Activated B cell treated with CpG ODN at 0.5 μM for 24 hours (primary cell): ENCODE results near the gene MCCC2. TPM values are rescaled to one million over a fixed set of nuclear protein-coding genes. Genes with fewer than 3 reads are reported as not detected.

Experiments
- ATAC-seq: fragments of 200-7000 bp; cut with Tn5 transposase; one replicate; pipeline ENCODE4 v1.10.0; 2021; ENCODE audit warnings: low read depth, mild to moderate bottlenecking, moderate library complexity
- CTCF ChIA-PET: fragments of 350-600 bp; sonication (Branson Sonifier 250); formaldehyde crosslinking; loops from one replicate; lab custom pipeline; 2021; ENCODE audit warnings: antibody characterized with exemption; lab: Charles Lee
- POLR2A ChIA-PET: fragments of 350-600 bp; sonication (Branson Sonifier 250); formaldehyde crosslinking; loops from one replicate; lab custom pipeline; 2021; ENCODE audit warnings: antibody characterized with exemption; lab: Charles Lee
- DNase-seq: peaks from one replicate; pipeline ENCODE4 v3.0.0; 2022
- H3K27ac Mint-ChIP-seq: one replicate; pipeline ENCODE4 v1.8.0; 2020; ENCODE audit warnings: mixed read lengths
- H3K27me3 Mint-ChIP-seq: one replicate; pipeline ENCODE4 v1.8.0; 2021; ENCODE audit warnings: mixed read lengths
- H3K36me3 Mint-ChIP-seq: one replicate; pipeline ENCODE4 v1.8.0; 2021; ENCODE audit warnings: low read depth, mixed read lengths
- H3K4me1 Mint-ChIP-seq: one replicate; pipeline ENCODE4 v1.8.0; 2021; ENCODE audit warnings: mixed read lengths
- H3K4me3 Mint-ChIP-seq: one replicate; pipeline ENCODE4 v1.8.0; 2020; ENCODE audit warnings: mild to moderate bottlenecking, mixed read lengths
- H3K9me3 Mint-ChIP-seq: one replicate; pipeline ENCODE4 v1.8.0; 2020; ENCODE audit warnings: mixed read lengths
- intact Hi-C: fragments of 100-400 bp; cut with micrococcal nuclease; formaldehyde crosslinking; loops from one replicate; pipeline ENCODE4 v1.15.1; 2024
- total RNA-seq: library from RNA; stranded (reverse); gene quantifications from 2 replicates; pipeline ENCODE4 v1.2.3, GENCODE V29; 2022
- TF ChIP-seq, protein P1 (sequence below): fragments of 200-600 bp; IDR thresholded peaks from one replicate; pipeline ENCODE4 v1.8.0; 2022; ENCODE audit warnings: antibody characterized with exemption, mild to moderate bottlenecking

The MCCC2 gene
- total RNA-seq, 1 donor from 2014 or later, result 70.4 TPM

DNA sequence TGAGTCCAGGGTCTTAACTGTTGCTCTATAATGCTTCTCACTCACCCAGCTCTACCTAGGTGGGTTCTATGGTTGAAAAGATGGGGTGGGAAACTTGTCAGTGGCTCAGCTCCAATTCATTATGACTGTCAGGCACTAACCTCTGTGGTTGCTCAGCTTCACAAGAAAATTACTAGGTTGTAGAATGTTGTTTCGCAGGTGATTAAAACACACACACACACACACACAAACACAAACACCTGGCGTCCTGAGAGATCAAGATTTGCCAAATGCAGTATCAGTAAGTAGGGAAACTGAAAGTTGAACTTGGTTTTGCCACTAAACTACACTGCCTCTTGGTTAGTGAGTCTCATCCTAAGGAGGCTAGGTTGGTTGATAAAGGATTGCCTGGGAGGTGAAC lies 2.8 kb downstream of the MCCC2 start:
- TF ChIP-seq, protein P1, sequence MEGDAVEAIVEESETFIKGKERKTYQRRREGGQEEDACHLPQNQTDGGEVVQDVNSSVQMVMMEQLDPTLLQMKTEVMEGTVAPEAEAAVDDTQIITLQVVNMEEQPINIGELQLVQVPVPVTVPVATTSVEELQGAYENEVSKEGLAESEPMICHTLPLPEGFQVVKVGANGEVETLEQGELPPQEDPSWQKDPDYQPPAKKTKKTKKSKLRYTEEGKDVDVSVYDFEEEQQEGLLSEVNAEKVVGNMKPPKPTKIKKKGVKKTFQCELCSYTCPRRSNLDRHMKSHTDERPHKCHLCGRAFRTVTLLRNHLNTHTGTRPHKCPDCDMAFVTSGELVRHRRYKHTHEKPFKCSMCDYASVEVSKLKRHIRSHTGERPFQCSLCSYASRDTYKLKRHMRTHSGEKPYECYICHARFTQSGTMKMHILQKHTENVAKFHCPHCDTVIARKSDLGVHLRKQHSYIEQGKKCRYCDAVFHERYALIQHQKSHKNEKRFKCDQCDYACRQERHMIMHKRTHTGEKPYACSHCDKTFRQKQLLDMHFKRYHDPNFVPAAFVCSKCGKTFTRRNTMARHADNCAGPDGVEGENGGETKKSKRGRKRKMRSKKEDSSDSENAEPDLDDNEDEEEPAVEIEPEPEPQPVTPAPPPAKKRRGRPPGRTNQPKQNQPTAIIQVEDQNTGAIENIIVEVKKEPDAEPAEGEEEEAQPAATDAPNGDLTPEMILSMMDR, result no peak
- ATAC-seq (no peak), DNase-seq (no peak)
- ChIA-PET POLR2A (no interaction called here), CTCF (interaction anchor here (1.2 kb wide), 1 partner anchor 12 kb away, joined by 3 read pairs; no protein-coding TSS in a partner anchor)
- peaks cover 25% of the 10 kb centered on the region for H3K36me3 Mint-ChIP-seq
- H3K4me1 Mint-ChIP-seq, result peaks cover 43% of the 10 kb centered on the region
- H3K4me3 Mint-ChIP-seq, result no peak overlapping the region
- H3K27ac Mint-ChIP-seq, result no peak overlapping the region
- no peaks in the 10 kb centered on the region for H3K9me3 Mint-ChIP-seq
- H3K27me3 Mint-ChIP-seq, result no peaks in the 10 kb centered on the region
- intact Hi-C loops, result loop anchor here (10.0 kb wide), 2 partner anchors 1225 to 1975 kb away; partner anchors contain the start of genes ANKRA2, TNPO1 and UTP15

DNA sequence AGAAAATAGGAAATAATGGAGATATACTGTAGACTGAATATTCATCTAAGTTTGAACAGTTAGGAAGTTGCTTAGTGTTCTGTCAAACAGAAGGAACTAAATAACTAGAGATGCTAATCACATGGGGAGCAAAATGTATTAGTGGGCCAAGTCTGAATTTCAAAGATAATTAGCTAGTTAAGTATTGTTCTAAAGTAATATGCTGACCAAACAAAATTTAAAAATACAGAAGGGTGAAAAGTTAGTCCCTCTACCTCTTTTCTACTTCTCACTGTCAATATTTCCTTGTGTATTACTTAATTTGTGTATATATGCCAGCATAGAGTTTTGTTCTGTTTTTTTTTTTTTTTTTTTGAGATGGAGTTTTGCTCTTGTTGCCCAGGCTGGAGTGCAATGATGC lies 4.0 kb downstream of the MCCC2 start:
- H3K36me3 Mint-ChIP-seq, result peaks cover 34% of the 10 kb centered on the region
- peaks cover 43% of the 10 kb centered on the region for H3K4me1 Mint-ChIP-seq
- no peak overlapping the region for H3K27ac Mint-ChIP-seq
- H3K4me3 Mint-ChIP-seq, result no peak overlapping the region
- no peaks in the 10 kb centered on the region for H3K27me3 Mint-ChIP-seq
- no peaks in the 10 kb centered on the region for H3K9me3 Mint-ChIP-seq
- no peak for DNase-seq
- POLR2A ChIA-PET, result no interaction called here
- ATAC-seq, result no peak
- TF ChIP-seq, protein P1, result no peak
- CTCF ChIA-PET, result no interaction called here
- intact Hi-C loops, result no loop called here

- no peak for ATAC-seq
- CTCF ChIA-PET, result no interaction called here
Observed at GRCh38 chr5:71596169-71596568, 9.0 kb downstream of the MCCC2 start.

DNA sequence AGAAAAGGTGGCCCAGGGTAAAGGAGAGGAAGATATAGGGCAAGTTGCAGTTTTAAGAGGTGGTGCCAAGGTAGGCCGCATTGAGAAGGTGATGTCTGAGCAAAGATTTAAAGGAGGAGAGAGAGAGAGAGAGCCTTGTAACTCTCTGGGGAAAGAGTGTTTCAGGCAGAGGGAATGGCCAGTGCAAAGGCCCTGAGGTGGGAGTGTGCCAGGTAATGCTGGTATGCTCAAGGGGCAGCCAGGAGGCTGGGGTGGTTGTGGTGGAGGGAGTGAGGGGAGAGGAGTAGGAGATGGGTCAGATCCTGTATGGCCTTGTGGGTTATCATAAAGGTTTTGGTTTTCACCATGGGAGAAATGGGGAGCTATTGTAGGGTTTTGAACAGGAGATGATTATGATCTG lies 9.9 kb downstream of the MCCC2 start:
- peaks cover 71% of the 10 kb centered on the region for H3K36me3 Mint-ChIP-seq
- ATAC-seq (no peak), DNase-seq (no peak)
- no peak overlapping the region for H3K27ac Mint-ChIP-seq
- H3K9me3 Mint-ChIP-seq, result no peaks in the 10 kb centered on the region
- intact Hi-C loops, result no loop called here
- no peak overlapping the region for H3K4me3 Mint-ChIP-seq
- ChIA-PET POLR2A (interaction anchor here (2.0 kb wide), 1 partner anchor 10 kb away, joined by 5 read pairs; the partner anchor contains the start of gene MCCC2), CTCF (no interaction called here)
- peaks cover 10% of the 10 kb centered on the region for H3K4me1 Mint-ChIP-seq
- TF ChIP-seq, protein P1, result no peak
- H3K27me3 Mint-ChIP-seq, result no peaks in the 10 kb centered on the region

More at GRCh38 chr5:71596169-71596568, 9.0 kb downstream of the MCCC2 start:
- DNase-seq, result no peak
- no peaks in the 10 kb centered on the region for H3K9me3 Mint-ChIP-seq
- H3K27ac Mint-ChIP-seq, result no peak overlapping the region
- POLR2A ChIA-PET, result no interaction called here
- TF ChIP-seq, protein P1, result no peak
- peaks cover 2% of the 10 kb centered on the region for H3K4me1 Mint-ChIP-seq
- intact Hi-C loops, result no loop called here
- no peak overlapping the region for H3K4me3 Mint-ChIP-seq
- no peaks in the 10 kb centered on the region for H3K27me3 Mint-ChIP-seq
- peaks cover 63% of the 10 kb centered on the region for H3K36me3 Mint-ChIP-seq

GRCh38 chr5:71600783-71601182 lies 13.6 kb downstream of the MCCC2 start:
- H3K4me1 Mint-ChIP-seq, result peaks cover 10% of the 10 kb centered on the region
- H3K4me3 Mint-ChIP-seq, result no peak overlapping the region
- no peak for ATAC-seq

More at GRCh38 chr5:71600783-71601182, 13.6 kb downstream of the MCCC2 start:
- no peaks in the 10 kb centered on the region for H3K27me3 Mint-ChIP-seq
- POLR2A ChIA-PET, result interaction anchor here (2.1 kb wide), 1 partner anchor 13 kb away, joined by 17 read pairs; the partner anchor contains the start of gene MCCC2
- TF ChIP-seq, protein P1, result no peak
- H3K36me3 Mint-ChIP-seq, result peaks cover 77% of the 10 kb centered on the region
- no peak overlapping the region for H3K27ac Mint-ChIP-seq
- intact Hi-C loops, result loop anchor here (1.0 kb wide), 1 partner anchor 13 kb away; the partner anchor contains the start of gene MCCC2
- CTCF ChIA-PET, result interaction anchor here (1.2 to 1.5 kb wide), 3 partner anchors 8 to 52 kb away, joined by 3 to 7 read pairs (median 3); no protein-coding TSS in a partner anchor
- DNase-seq, result no peak
- no peaks in the 10 kb centered on the region for H3K9me3 Mint-ChIP-seq
